Caco-2 (cell line): Measurements from ENCODE around the gene KSR2. TPM values are rescaled to one million over a fixed set of nuclear protein-coding genes. Genes with fewer than 3 reads are reported as not detected.

Source experiments
- BruUV-seq: library from RNA; stranded (reverse); fragments of 400-500 nt; replicated peaks from 2 replicates; lab custom pipeline; 2021; lab: Mats Ljungman, UMichigan
- CTCF ChIA-PET: fragments of 300-600 bp; sonication (Branson Sonifier 250); formaldehyde crosslinking; loops from one replicate; lab custom pipeline; 2022; ENCODE audit warnings: antibody characterized with exemption; lab: Charles Lee
- POLR2A ChIA-PET: fragments of 300-600 bp; sonication (Branson Sonifier 250); formaldehyde crosslinking; loops from one replicate; lab custom pipeline; 2022; ENCODE audit warnings: antibody characterized with exemption; lab: Charles Lee
- DNase-seq, 2 experiments: peaks; one replicate each; pipeline versions ENCODE4 v3.0.0 to v3.0.0-alpha.2; 2020 to 2022
- H3K27me3 ChIP-seq: replicated peaks from 2 replicates; pipeline ENCODE4 v1.6.0; 2011; ENCODE audit warnings: low read length; ENCODE audit not compliant: control insufficient read depth, insufficient read depth
- H3K36me3 ChIP-seq: 2 replicates; pipeline ENCODE4 v1.5.1; 2011; ENCODE audit warnings: low read length; ENCODE audit not compliant: control insufficient read depth, insufficient read depth
- H3K4me1 ChIP-seq: fragments of 250-450 bp; sonication (Bioruptor Pico); 2 replicates; pipeline ENCODE4 v1.5.1; 2020; ENCODE audit warnings: mild to moderate bottlenecking
- H3K4me3 ChIP-seq: 2 replicates; pipeline ENCODE4 v1.5.1; 2011; ENCODE audit warnings: low read depth, mild to moderate bottlenecking, control low read depth, low read length
- H3K9me3 ChIP-seq: fragments of 250-450 bp; sonication (Bioruptor Pico); 2 replicates; pipeline ENCODE4 v1.5.1; 2020; ENCODE audit warnings: mild to moderate bottlenecking, moderate library complexity
- H3K27ac Mint-ChIP-seq: one replicate; pipeline ENCODE4 v1.8.0; 2022; ENCODE audit warnings: mixed read lengths; ENCODE audit not compliant: unreplicated experiment
- H3K27me3 Mint-ChIP-seq: one replicate; pipeline ENCODE4 v1.8.0; 2022; ENCODE audit warnings: mixed read lengths; ENCODE audit not compliant: insufficient read depth, unreplicated experiment
- H3K36me3 Mint-ChIP-seq: one replicate; pipeline ENCODE4 v1.8.0; 2022; ENCODE audit warnings: mild to moderate bottlenecking, mixed read lengths; ENCODE audit not compliant: insufficient read depth, unreplicated experiment
- H3K4me1 Mint-ChIP-seq: one replicate; pipeline ENCODE4 v1.8.0; 2022; ENCODE audit warnings: low read depth, mixed read lengths; ENCODE audit not compliant: unreplicated experiment
- H3K4me3 Mint-ChIP-seq: one replicate; pipeline ENCODE4 v1.8.0; 2022; ENCODE audit warnings: mild to moderate bottlenecking, moderate library complexity, mixed read lengths; ENCODE audit not compliant: unreplicated experiment
- H3K9me3 Mint-ChIP-seq: one replicate; pipeline ENCODE4 v1.8.0; 2022; ENCODE audit warnings: mixed read lengths; ENCODE audit not compliant: unreplicated experiment
- intact Hi-C: fragments of 100-400 bp; cut with micrococcal nuclease; formaldehyde crosslinking; loops from one replicate; pipeline ENCODE4 v1.10.0; 2022; ENCODE audit not compliant: unreplicated experiment
- total RNA-seq: library from RNA; stranded (reverse); gene quantifications from 2 replicates; pipeline ENCODE4 v1.2.3, GENCODE V29; 2022
- TF ChIP-seq, protein P1 (sequence below), 2 experiments: fragments of 200-600 bp in 1 of 2; IDR thresholded peaks; 1 replicate in 1 of 2; 2 replicates in 1 of 2; pipeline versions ENCODE4 v1.5.1 to v1.8.0; 2011 to 2022; ENCODE audit warnings: antibody characterized with exemption in 1 of 2, control low read depth in 1 of 2, inconsistent platforms in 1 of 2, low read depth in 1 of 2, low read length in 1 of 2, mild to moderate bottlenecking in 1 of 2, moderate library complexity in 1 of 2; ENCODE audit not compliant: insufficient read depth in 1 of 2, severe bottlenecking in 1 of 2, unreplicated experiment in 1 of 2

Gene KSR2
- total RNA-seq, 1 experiment from 2014 or later: 0.66 TPM

DNA sequence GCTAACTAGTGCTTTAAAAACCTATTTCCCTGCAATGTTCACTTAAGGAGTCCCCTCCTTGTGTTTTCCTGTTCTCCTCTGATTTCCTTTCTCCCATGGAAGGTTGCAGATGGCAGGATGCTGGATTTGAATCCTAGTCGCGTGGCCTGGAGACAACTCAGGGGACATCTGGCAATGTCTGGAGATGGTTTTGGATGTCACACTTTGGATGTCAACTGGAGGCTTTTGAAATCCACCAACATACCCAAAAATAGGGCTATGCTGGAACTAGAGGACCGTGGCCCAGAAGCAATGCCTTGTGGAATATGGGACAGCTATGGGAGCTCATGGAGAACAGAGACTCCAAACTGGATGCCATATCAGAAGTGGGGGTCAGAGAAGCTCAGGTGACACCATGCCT is 511.6 kb downstream of the KSR2 start:
- H3K4me1 ChIP-seq: no peaks in the 10 kb centered on the region
- no peak for DNase-seq
- POLR2A ChIA-PET: no interaction called here
- no peaks in the 10 kb centered on the region for H3K36me3 ChIP-seq
- no peak overlapping the region for H3K4me3 Mint-ChIP-seq
- H3K27ac Mint-ChIP-seq: no peak overlapping the region
- intact Hi-C loops: no loop called here
- BruUV-seq: no TSS peak
- no peaks in the 10 kb centered on the region; the same call in 1 of the 2 replicates for H3K9me3 ChIP-seq
- no peaks in the 10 kb centered on the region for H3K4me1 Mint-ChIP-seq
- CTCF ChIA-PET: no interaction called here
- peaks cover 10% of the 10 kb centered on the region for H3K9me3 Mint-ChIP-seq
- no peaks in the 10 kb centered on the region for H3K27me3 ChIP-seq
- H3K4me3 ChIP-seq: no peak overlapping the region
- H3K27me3 Mint-ChIP-seq: peaks cover 7% of the 10 kb centered on the region
- no peaks in the 10 kb centered on the region for H3K36me3 Mint-ChIP-seq
- TF ChIP-seq, protein P1, sequence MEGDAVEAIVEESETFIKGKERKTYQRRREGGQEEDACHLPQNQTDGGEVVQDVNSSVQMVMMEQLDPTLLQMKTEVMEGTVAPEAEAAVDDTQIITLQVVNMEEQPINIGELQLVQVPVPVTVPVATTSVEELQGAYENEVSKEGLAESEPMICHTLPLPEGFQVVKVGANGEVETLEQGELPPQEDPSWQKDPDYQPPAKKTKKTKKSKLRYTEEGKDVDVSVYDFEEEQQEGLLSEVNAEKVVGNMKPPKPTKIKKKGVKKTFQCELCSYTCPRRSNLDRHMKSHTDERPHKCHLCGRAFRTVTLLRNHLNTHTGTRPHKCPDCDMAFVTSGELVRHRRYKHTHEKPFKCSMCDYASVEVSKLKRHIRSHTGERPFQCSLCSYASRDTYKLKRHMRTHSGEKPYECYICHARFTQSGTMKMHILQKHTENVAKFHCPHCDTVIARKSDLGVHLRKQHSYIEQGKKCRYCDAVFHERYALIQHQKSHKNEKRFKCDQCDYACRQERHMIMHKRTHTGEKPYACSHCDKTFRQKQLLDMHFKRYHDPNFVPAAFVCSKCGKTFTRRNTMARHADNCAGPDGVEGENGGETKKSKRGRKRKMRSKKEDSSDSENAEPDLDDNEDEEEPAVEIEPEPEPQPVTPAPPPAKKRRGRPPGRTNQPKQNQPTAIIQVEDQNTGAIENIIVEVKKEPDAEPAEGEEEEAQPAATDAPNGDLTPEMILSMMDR (IDR thresholded peaks at IDR 0.05; ENCODE audit: insufficient read depth in 1 of 2, low read depth in 1 of 2, low read length in 1 of 2, severe bottlenecking in 1 of 2, unreplicated experiment in 1 of 2): no peak

DNA sequence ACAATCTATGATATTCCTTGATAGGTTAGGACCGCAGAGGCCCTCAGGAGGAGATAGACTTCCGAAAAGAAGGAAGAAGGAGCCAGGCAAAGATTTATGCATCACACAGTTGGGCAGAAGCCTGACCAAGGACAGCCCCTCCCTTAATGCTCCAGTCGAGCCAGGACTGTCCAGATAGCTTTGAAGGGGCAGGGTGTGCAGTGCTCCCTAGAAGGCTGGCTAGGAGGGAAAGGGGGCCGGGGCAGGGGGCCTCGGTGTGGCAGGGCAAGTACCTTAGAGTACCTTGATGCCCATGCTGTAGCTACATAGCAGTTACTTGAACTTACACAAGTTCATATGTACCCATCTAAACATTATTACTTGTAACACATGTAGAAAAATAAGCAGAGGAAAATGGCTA is 512.7 kb downstream of the KSR2 start:
- peaks cover 7% of the 10 kb centered on the region for H3K27me3 Mint-ChIP-seq
- no peak overlapping the region for H3K4me3 ChIP-seq
- CTCF ChIA-PET: no interaction called here
- H3K4me1 Mint-ChIP-seq: no peaks in the 10 kb centered on the region
- H3K36me3 ChIP-seq: no peaks in the 10 kb centered on the region
- POLR2A ChIA-PET: no interaction called here
- intact Hi-C loops: no loop called here
- peaks cover 10% of the 10 kb centered on the region for H3K9me3 Mint-ChIP-seq
- no peaks in the 10 kb centered on the region for H3K27me3 ChIP-seq
- TF ChIP-seq, protein P1 (IDR thresholded peaks at IDR 0.05; ENCODE audit: insufficient read depth in 1 of 2, low read depth in 1 of 2, low read length in 1 of 2, severe bottlenecking in 1 of 2, unreplicated experiment in 1 of 2): no peak
- H3K4me1 ChIP-seq: no peaks in the 10 kb centered on the region
- H3K36me3 Mint-ChIP-seq: no peaks in the 10 kb centered on the region
- DNase-seq: no peak
- no TSS peak for BruUV-seq
- H3K4me3 Mint-ChIP-seq: no peak overlapping the region
- H3K27ac Mint-ChIP-seq: no peak overlapping the region
- H3K9me3 ChIP-seq: no peaks in the 10 kb centered on the region; the same call in 1 of the 2 replicates

DNA sequence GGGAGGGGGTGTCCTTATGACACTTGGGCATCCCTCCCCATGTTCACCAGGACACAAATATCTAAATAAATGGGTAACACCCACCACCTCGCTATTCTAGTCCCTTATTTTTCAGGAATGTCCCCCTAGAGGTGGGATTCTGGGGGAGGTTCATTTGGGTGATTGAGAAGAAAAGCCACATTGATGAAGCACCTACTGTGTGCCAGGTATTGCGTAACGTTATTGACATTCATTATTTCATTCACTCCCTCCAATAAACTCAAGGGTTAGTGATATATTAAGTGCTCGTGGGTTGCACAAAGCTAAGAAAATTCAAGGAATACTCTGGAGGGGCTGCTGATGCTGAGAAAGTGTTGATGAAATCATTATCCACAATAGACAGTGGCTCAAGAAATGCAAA is 514.8 kb downstream of the KSR2 start:
- H3K4me3 Mint-ChIP-seq: no peak overlapping the region
- Histone ChIP-seq H3K4me1 (no peaks in the 10 kb centered on the region), H3K9me3 (no peaks in the 10 kb centered on the region; the same call in 1 of the 2 replicates), H3K27me3 (no peaks in the 10 kb centered on the region), H3K4me3 (no peak overlapping the region), H3K36me3 (no peaks in the 10 kb centered on the region)
- TF ChIP-seq, protein P1 (IDR thresholded peaks at IDR 0.05; ENCODE audit: insufficient read depth in 1 of 2, low read depth in 1 of 2, low read length in 1 of 2, severe bottlenecking in 1 of 2, unreplicated experiment in 1 of 2): no peak
- ChIA-PET CTCF (no interaction called here), POLR2A (no interaction called here)
- no peak overlapping the region for H3K27ac Mint-ChIP-seq
- H3K27me3 Mint-ChIP-seq: peaks cover 7% of the 10 kb centered on the region
- no TSS peak for BruUV-seq
- no peaks in the 10 kb centered on the region for H3K4me1 Mint-ChIP-seq
- DNase-seq: no peak
- intact Hi-C loops: no loop called here
- H3K9me3 Mint-ChIP-seq: peaks cover 10% of the 10 kb centered on the region
- no peaks in the 10 kb centered on the region for H3K36me3 Mint-ChIP-seq
